Measurements from ENCODE around the gene RANBP17. TPM values are rescaled to one million over a fixed set of nuclear protein-coding genes. Genes with fewer than 3 reads are reported as not detected.

RANBP17 gene
- total and polyA plus RNA-seq, 12 donors = 0.55 to 12.9 (median 5.9) TPM

DNA sequence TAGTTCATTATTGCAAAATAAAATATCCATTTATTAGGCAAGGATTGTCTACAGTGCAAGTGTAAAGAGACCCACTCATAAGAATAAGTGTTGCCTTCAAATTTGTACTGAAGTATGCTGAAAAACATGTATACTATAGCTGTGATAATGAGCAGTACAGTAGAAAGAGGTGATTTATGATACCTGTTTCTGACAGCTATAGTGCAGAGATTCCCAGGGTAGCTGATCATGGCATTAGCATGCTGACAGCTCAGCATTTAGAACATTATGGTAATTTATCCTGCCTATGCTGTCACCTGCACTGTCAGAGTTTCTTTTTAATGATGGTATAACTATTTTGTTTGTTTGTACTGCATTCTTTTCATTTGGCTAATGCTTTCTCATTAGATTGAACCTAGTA is 269.7 kb downstream of the RANBP17 start:
- ATAC-seq (no peak), DNase-seq (no peak)
- no peak overlapping the region for H3K27ac ChIP-seq
- H3K27me3 ChIP-seq = no peaks in the 10 kb centered on the region
- H3K4me3 ChIP-seq = no peak overlapping the region
- TF ChIP-seq, protein P1, sequence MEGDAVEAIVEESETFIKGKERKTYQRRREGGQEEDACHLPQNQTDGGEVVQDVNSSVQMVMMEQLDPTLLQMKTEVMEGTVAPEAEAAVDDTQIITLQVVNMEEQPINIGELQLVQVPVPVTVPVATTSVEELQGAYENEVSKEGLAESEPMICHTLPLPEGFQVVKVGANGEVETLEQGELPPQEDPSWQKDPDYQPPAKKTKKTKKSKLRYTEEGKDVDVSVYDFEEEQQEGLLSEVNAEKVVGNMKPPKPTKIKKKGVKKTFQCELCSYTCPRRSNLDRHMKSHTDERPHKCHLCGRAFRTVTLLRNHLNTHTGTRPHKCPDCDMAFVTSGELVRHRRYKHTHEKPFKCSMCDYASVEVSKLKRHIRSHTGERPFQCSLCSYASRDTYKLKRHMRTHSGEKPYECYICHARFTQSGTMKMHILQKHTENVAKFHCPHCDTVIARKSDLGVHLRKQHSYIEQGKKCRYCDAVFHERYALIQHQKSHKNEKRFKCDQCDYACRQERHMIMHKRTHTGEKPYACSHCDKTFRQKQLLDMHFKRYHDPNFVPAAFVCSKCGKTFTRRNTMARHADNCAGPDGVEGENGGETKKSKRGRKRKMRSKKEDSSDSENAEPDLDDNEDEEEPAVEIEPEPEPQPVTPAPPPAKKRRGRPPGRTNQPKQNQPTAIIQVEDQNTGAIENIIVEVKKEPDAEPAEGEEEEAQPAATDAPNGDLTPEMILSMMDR (IDR thresholded peaks at IDR 0.05) = no peak
- no peaks in the 10 kb centered on the region for H3K36me3 ChIP-seq
- intact Hi-C loops (cut with DNase I) = no loop called here
- no peaks in the 10 kb centered on the region for H3K9me3 ChIP-seq
- H3K4me1 ChIP-seq = no peaks in the 10 kb centered on the region

- Histone ChIP-seq H3K4me3 (no peak overlapping the region), H3K27ac (no peak overlapping the region), H3K36me3 (no peaks in the 10 kb centered on the region), H3K27me3 (no peaks in the 10 kb centered on the region), H3K9me3 (no peaks in the 10 kb centered on the region), H3K4me1 (no peaks in the 10 kb centered on the region)
- ATAC-seq = no peak
- intact Hi-C loops (cut with DNase I) = no loop called here
- no peak for DNase-seq
- 97 to 98% methylated on average over 1 of the region's 1 CpG for WGBS, 2 donors
- TF ChIP-seq, protein P1 (IDR thresholded peaks at IDR 0.05) = no peak
Observed at GRCh38 chr5:171137768-171138525, 276.1 kb downstream of the RANBP17 start.

DNA sequence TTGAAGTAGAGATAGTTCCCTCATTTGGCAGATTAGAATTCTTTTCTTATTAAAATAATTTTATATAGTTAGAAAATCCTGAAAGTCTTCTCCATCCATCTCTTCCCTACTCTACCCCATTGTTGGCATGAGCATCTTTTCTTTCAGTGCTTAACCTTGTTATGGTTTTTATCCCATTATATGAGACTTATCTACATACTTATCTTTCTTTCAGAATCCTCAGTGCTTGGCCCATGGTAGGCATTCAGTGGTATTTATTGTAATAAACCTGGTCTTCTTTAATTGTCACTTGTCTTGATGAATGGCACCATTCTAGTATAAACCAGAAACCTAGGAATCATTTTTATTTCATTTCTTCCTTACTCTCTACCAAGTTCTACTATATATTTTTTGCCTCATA is 277.4 kb downstream of the RANBP17 start:
- intact Hi-C loops (cut with DNase I) = no loop called here
- no peak for DNase-seq

GRCh38 chr5:171142617-171143016 is 280.8 kb downstream of the RANBP17 start:
- ATAC-seq = no peak
- Histone ChIP-seq H3K27ac (no peak overlapping the region), H3K4me1 (no peaks in the 10 kb centered on the region), H3K27me3 (no peaks in the 10 kb centered on the region), H3K4me3 (no peak overlapping the region), H3K9me3 (no peaks in the 10 kb centered on the region), H3K36me3 (no peaks in the 10 kb centered on the region)
- intact Hi-C loops (cut with DNase I) = no loop called here
- TF ChIP-seq, protein P1 (IDR thresholded peaks at IDR 0.05) = no peak
- no peak for DNase-seq

More for the DNA sequence above, 277.4 kb downstream of the RANBP17 start:
- no peaks in the 10 kb centered on the region for H3K36me3 ChIP-seq
- no peaks in the 10 kb centered on the region for H3K4me1 ChIP-seq
- H3K4me3 ChIP-seq = no peak overlapping the region
- TF ChIP-seq, protein P1 (IDR thresholded peaks at IDR 0.05) = no peak
- H3K27ac ChIP-seq = no peak overlapping the region
- H3K9me3 ChIP-seq = no peaks in the 10 kb centered on the region
- no peak for ATAC-seq
- H3K27me3 ChIP-seq = no peaks in the 10 kb centered on the region
